H1 (cell line): ENCODE data around the gene SCAPER. TPM values are rescaled to one million over a fixed set of nuclear protein-coding genes. Genes with fewer than 3 reads are reported as not detected.

Experiments
- CTCF ChIA-PET: fragments of 300-600 bp; sonication (Branson Sonifier 250); formaldehyde crosslinking; loops from one replicate; lab custom pipeline; 2021; ENCODE audit not compliant: partially characterized antibody; lab: Charles Lee
- POLR2A ChIA-PET: fragments of 300-600 bp; sonication (Branson Sonifier 250); formaldehyde crosslinking; loops from one replicate; lab custom pipeline; 2021; ENCODE audit warnings: inconsistent platforms; ENCODE audit not compliant: partially characterized antibody; lab: Charles Lee
- DNase-seq, 2 experiments: peaks; one replicate each; pipeline versions ENCODE4 v3.0.0 to v3.0.0-alpha.2; 2010 to 2022; ENCODE audit warnings: low spot score in 2 of 2, low read depth in 1 of 2, mixed read lengths in 1 of 2
- FAIRE-seq: peaks from 2 replicates; lab custom pipeline; 2011; peaks lifted over from hg19 to GRCh38; lab: Jason Lieb, UNC
- H2AFZ ChIP-seq: 2 replicates; pipeline ENCODE4 v1.8.1; 2012; ENCODE audit warnings: low read length, inconsistent platforms
- H2AK5ac ChIP-seq: 2 replicates; pipeline ENCODE4 v1.6.1; 2013; ENCODE audit warnings: low read depth, low read length
- H2BK120ac ChIP-seq: replicated peaks from 2 replicates; pipeline ENCODE3; 2013; ENCODE audit warnings: low read depth, low read length, inconsistent platforms
- H2BK12ac ChIP-seq: 2 replicates; pipeline ENCODE4 v1.6.1; 2013; ENCODE audit warnings: low read depth, low read length
- H2BK15ac ChIP-seq: 2 replicates; pipeline ENCODE4 v1.6.1; 2013; ENCODE audit warnings: low read length
- H2BK20ac ChIP-seq: 2 replicates; pipeline ENCODE4 v1.6.1; 2013; ENCODE audit warnings: low read length
- H2BK5ac ChIP-seq: 2 replicates; pipeline ENCODE4 v1.6.1; 2013; ENCODE audit warnings: low read depth, low read length
- H3K14ac ChIP-seq: 2 replicates; pipeline ENCODE4 v1.6.1; 2013; ENCODE audit warnings: inconsistent platforms; ENCODE audit not compliant: insufficient read length
- H3K18ac ChIP-seq: 2 replicates; pipeline ENCODE4 v1.6.1; 2013; ENCODE audit warnings: low read length; ENCODE audit errors: extremely low read depth
- H3K23ac ChIP-seq: 2 replicates; pipeline ENCODE4 v1.6.1; 2013; ENCODE audit warnings: inconsistent platforms; ENCODE audit not compliant: insufficient read length
- H3K23me2 ChIP-seq: 2 replicates; pipeline ENCODE4 v1.6.1; 2013; ENCODE audit warnings: low read depth, low read length
- H3K27ac ChIP-seq: 2 replicates; pipeline ENCODE4 v1.6.1; 2011; ENCODE audit warnings: low read depth, low read length, inconsistent platforms
- H3K27me3 ChIP-seq, 4 experiments: replicated peaks in 1 of 4; 1 replicate in 1 of 4; 2 replicates in 3 of 4; pipeline versions ENCODE4 v1.6.1 to v1.8.1; 2011 to 2013; ENCODE audit warnings: low read length in 3 of 4, mild to moderate bottlenecking in 3 of 4, inconsistent platforms in 2 of 4, mixed read lengths in 2 of 4, moderate library complexity in 1 of 4; ENCODE audit not compliant: control insufficient read depth in 3 of 4, insufficient read depth in 3 of 4; ENCODE audit errors: extremely low read depth in 1 of 4
- H3K36me3 ChIP-seq, 4 experiments: 2 replicates each; pipeline versions ENCODE4 v1.6.1 to v1.8.1; 2011 to 2013; ENCODE audit warnings: mild to moderate bottlenecking in 4 of 4, low read length in 3 of 4, moderate library complexity in 2 of 4, control low read depth in 1 of 4, inconsistent platforms in 1 of 4; ENCODE audit not compliant: insufficient read depth in 4 of 4, control insufficient read depth in 2 of 4
- H3K4ac ChIP-seq: replicated peaks from 2 replicates; pipeline ENCODE3; 2013; ENCODE audit warnings: low read length, low read depth, mixed read lengths, inconsistent platforms; ENCODE audit not compliant: insufficient read length
- H3K4me1 ChIP-seq, 4 experiments: replicated peaks in 1 of 4; 1 replicate in 1 of 4; 2 replicates in 3 of 4; pipeline versions ENCODE4 v1.6.1 to v1.8.1; 2011 to 2013; ENCODE audit warnings: low read length in 3 of 4, inconsistent platforms in 2 of 4, mixed read lengths in 1 of 4; ENCODE audit not compliant: insufficient read depth in 4 of 4, control insufficient read depth in 3 of 4
- H3K4me2 ChIP-seq, 2 experiments: 2 replicates each; pipeline versions ENCODE4 v1.6.1 to v1.8.1; 2011 to 2013; ENCODE audit warnings: low read depth in 2 of 2, low read length in 2 of 2, control low read depth in 1 of 2, inconsistent platforms in 1 of 2, mild to moderate bottlenecking in 1 of 2; ENCODE audit not compliant: insufficient read depth in 1 of 2
- H3K4me3 ChIP-seq, 4 experiments: fragments of 200-600, 300-600 bp in 1 of 4; sonication (generic), shearing (Covaris generic), sonication (Bioruptor Twin) in 1 of 4; 2 replicates each; pipeline versions ENCODE4 v1.5.1 to v1.8.1; 2011 to 2016; ENCODE audit warnings: low read length in 4 of 4, low read depth in 3 of 4, control low read depth in 2 of 4, inconsistent platforms in 2 of 4, mild to moderate bottlenecking in 2 of 4, mixed read lengths in 1 of 4, moderate library complexity in 1 of 4; ENCODE audit not compliant: insufficient read depth in 2 of 4; ENCODE audit errors: extremely low read depth in 1 of 4
- H3K56ac ChIP-seq: replicated peaks from 2 replicates; pipeline ENCODE3; 2013; ENCODE audit warnings: low read depth, mild to moderate bottlenecking, mixed read lengths, low read length, inconsistent platforms; ENCODE audit not compliant: insufficient read length
- H3K79me1 ChIP-seq: 2 replicates; pipeline ENCODE4 v1.6.1; 2013; ENCODE audit warnings: low read depth, low read length, control low read depth
- H3K79me2 ChIP-seq, 2 experiments: 2 replicates each; pipeline versions ENCODE4 v1.6.1 to v1.8.1; 2012 to 2013; ENCODE audit warnings: low read length in 2 of 2, mild to moderate bottlenecking in 2 of 2, inconsistent platforms in 1 of 2; ENCODE audit not compliant: insufficient read depth in 2 of 2, control insufficient read depth in 1 of 2
- H3K9ac ChIP-seq, 4 experiments: replicated peaks in 1 of 4; 1 replicate in 1 of 4; 2 replicates in 3 of 4; pipeline versions ENCODE4 v1.6.1 to v1.8.1; 2011 to 2013; ENCODE audit warnings: low read depth in 3 of 4, low read length in 3 of 4, control low read depth in 2 of 4, mild to moderate bottlenecking in 2 of 4, moderate library complexity in 2 of 4, inconsistent platforms in 1 of 4; ENCODE audit errors: extremely low read depth in 1 of 4
- H3K9me3 ChIP-seq, 2 experiments: 2 replicates each; pipeline versions ENCODE4 v1.6.1 to v1.8.1; 2012 to 2013; ENCODE audit warnings: mild to moderate bottlenecking in 2 of 2, moderate library complexity in 2 of 2, control low read depth in 1 of 2, inconsistent platforms in 1 of 2, low read depth in 1 of 2, low read length in 1 of 2, mixed read lengths in 1 of 2; ENCODE audit not compliant: insufficient read depth in 2 of 2
- H4K20me1 ChIP-seq, 2 experiments: replicated peaks in 1 of 2; 2 replicates each; pipeline versions ENCODE3 to v1.8.1; 2011 to 2013; ENCODE audit warnings: inconsistent platforms in 2 of 2, low read length in 2 of 2, mild to moderate bottlenecking in 1 of 2; ENCODE audit not compliant: insufficient read depth in 2 of 2, control insufficient read depth in 1 of 2
- H4K5ac ChIP-seq: 2 replicates; pipeline ENCODE4 v1.6.1; 2013; ENCODE audit warnings: low read length, low read depth, mixed read lengths, inconsistent platforms; ENCODE audit not compliant: insufficient read length
- H4K8ac ChIP-seq: 2 replicates; pipeline ENCODE4 v1.8.0; 2013; ENCODE audit warnings: mild to moderate bottlenecking, moderate library complexity, low read length, inconsistent platforms; ENCODE audit not compliant: insufficient read depth; ENCODE audit errors: extremely low read depth
- H4K91ac ChIP-seq: replicated peaks from 2 replicates; pipeline ENCODE3; 2013; ENCODE audit warnings: low read length, mixed read lengths, inconsistent platforms; ENCODE audit not compliant: insufficient read length
- BACH1 ChIP-seq: IDR thresholded peaks from 2 replicates; pipeline ENCODE4 v1.6.1; 2012; ENCODE audit warnings: low read length, improper control_type of control experiment
- BRCA1 ChIP-seq: IDR thresholded peaks from 2 replicates; pipeline ENCODE4 v1.6.1; 2012; ENCODE audit warnings: low read depth, low read length, improper control_type of control experiment
- CBX5 ChIP-seq: fragments of 300-800, 300-1000 bp; sonication (generic); IDR thresholded peaks from 2 replicates; pipeline ENCODE4 v1.7.1; 2016; ENCODE audit warnings: antibody characterized with exemption, low read length, low read depth
- EZH2 ChIP-seq: fragments of 200-600 bp; sonication (generic); IDR thresholded peaks from 2 replicates; pipeline ENCODE4 v1.7.1; 2012; ENCODE audit warnings: low read depth, mild to moderate bottlenecking, moderate library complexity, low read length, inconsistent platforms; ENCODE audit not compliant: severe bottlenecking
- JUN ChIP-seq: IDR thresholded peaks from 2 replicates; pipeline ENCODE4 v1.6.1; 2011; ENCODE audit warnings: low read depth, mild to moderate bottlenecking, improper control_type of control experiment, low read length
- MAX ChIP-seq: IDR thresholded peaks from 2 replicates; pipeline ENCODE4 v1.6.1; 2012; ENCODE audit warnings: inconsistent platforms
- POU5F1 ChIP-seq: IDR thresholded peaks from 2 replicates; pipeline ENCODE4 v1.6.1; 2011; ENCODE audit warnings: low read depth, mild to moderate bottlenecking, low read length, moderate library complexity
- SP2 ChIP-seq: IDR thresholded peaks from 2 replicates; pipeline ENCODE4 v1.6.1; 2012; ENCODE audit warnings: mild to moderate bottlenecking, low read length, inconsistent platforms
- SUZ12 ChIP-seq: fragments of 200-600 bp; sonication (generic); IDR thresholded peaks from 2 replicates; pipeline ENCODE4 v1.6.1; 2012; ENCODE audit warnings: mild to moderate bottlenecking, inconsistent platforms, low read length, moderate library complexity, mixed read lengths
- WGBS, 2 experiments: shearing (Covaris generic) in 1 of 2; methylation state at CpG; one replicate each; pipeline versions ENCODE4 v1.1.6 to v1.1.7; 2013 to 2015; ENCODE audit warnings: low lambda C conversion rate in 2 of 2, mixed read lengths in 2 of 2, inconsistent platforms in 1 of 2, low coverage in 1 of 2, missing lambda C conversion rate in 1 of 2; ENCODE audit not compliant: insufficient replicate concordance in 2 of 2, insufficient coverage in 1 of 2, insufficient read length in 1 of 2; ENCODE audit errors: extremely low coverage in 1 of 2, missing lambda C conversion rate in 1 of 2; 5-methylcytosine and 5-hydroxymethylcytosine counted together
- polyA plus RNA-seq, 7 experiments: library from polyadenylated mRNA; depleted of rRNA in 3 of 7; stranded (reverse) in 5 of 7; unstranded in 2 of 7; fragments of >200 nt in 5 of 7; fragments of 200-250 nt in 2 of 7; gene quantifications; 1 replicate in 5 of 7; 2 replicates in 1 of 7; 4 replicates in 1 of 7; pipeline versions ENCODE4 v1.2.1 to v1.2.3, GENCODE V29; 2011 to 2013; ENCODE audit warnings: missing spikeins in 2 of 7, mixed read lengths in 2 of 7
- total RNA-seq: library from RNA; stranded (reverse); fragmentation: NEBNext Ultra II Directional; extraction: Animal tissue kit (Norgen Biotek cat#: 25700); gene quantifications from 2 replicates; pipeline ENCODE4 v1.2.1, GENCODE V29; 2021

SCAPER gene
- total and polyA plus RNA-seq, 2 of the 8 experiments (the other 6 are each of a cell fraction or from before 2014, with no cell fraction given), result 1.6 to 6.8 TPM

- whole genome bisulfite sequencing, 2 experiments, result 93% methylated on average over 3 of the region's 3 CpGs; no CpG with 5 or more reads in 1 of the 2 experiments
- Histone ChIP-seq H3K9me3 (no peaks in the 10 kb centered on the region), H2BK5ac (no peak overlapping the region), H4K8ac (no peak overlapping the region), H3K79me1 (no peaks in the 10 kb centered on the region), H2BK120ac (no peak overlapping the region), H3K23me2 (no peaks in the 10 kb centered on the region; the same call in 1 of the 2 replicates), H3K23ac (no peak overlapping the region), H2BK20ac (no peak overlapping the region), H3K4ac (no peak overlapping the region), H3K27ac (no peak overlapping the region), H3K9ac (no peak overlapping the region), H4K91ac (no peak overlapping the region), H3K36me3 (no peaks in the 10 kb centered on the region), H3K14ac (no peak overlapping the region), H3K4me3 (no peak overlapping the region), H2BK15ac (no peak overlapping the region), H2AFZ (no peak overlapping the region), H4K20me1 (no peaks in the 10 kb centered on the region), H3K79me2 (no peaks in the 10 kb centered on the region), H3K18ac (no peak overlapping the region), H3K4me2 (no peak overlapping the region), H3K27me3 (no peaks in the 10 kb centered on the region; a peak in 1 of 7 replicates), H4K5ac (no peak overlapping the region), H3K4me1 (no peaks in the 10 kb centered on the region), H2BK12ac (no peak overlapping the region), H2AK5ac (no peak overlapping the region), H3K56ac (no peak overlapping the region)
- DNase-seq (no peak), FAIRE-seq (no peak)
- POLR2A ChIA-PET, result no interaction called here
- CTCF ChIA-PET, result interaction anchor here (1.6 kb wide), 1 partner anchor 11 kb away, joined by 6 read pairs; no protein-coding TSS in a partner anchor
- TF ChIP-seq BACH1, result no peak
- no peak for TF ChIP-seq JUN
- no peak for TF ChIP-seq SUZ12
- TF ChIP-seq MAX, result no peak
- TF ChIP-seq CBX5, result no peak
- TF ChIP-seq SP2, result no peak
- TF ChIP-seq EZH2, result no peak
- TF ChIP-seq BRCA1, result no peak
- no peak for TF ChIP-seq POU5F1
Observed at GRCh38 chr15:76358453-76358852, 546.7 kb downstream of the SCAPER start.
